ENCODE data around the gene CASP14. TPM values are rescaled to one million over a fixed set of nuclear protein-coding genes. Genes with fewer than 3 reads are reported as not detected.

CASP14 gene
- total and polyA plus RNA-seq, 9 of the 15 experiments (the other 6 are each of a cell fraction or from before 2014, with no cell fraction given): not detected

GRCh38 chr19:15008308-15008707 is 41.0 kb upstream of the CASP14 start:
- POLR2A ChIA-PET: no interaction called here
- intact Hi-C loops (cut with micrococcal nuclease) (no loop called here), in situ Hi-C loops (cut with MboI) (no loop called here)
- no peak for DNase-seq (ENCODE audit: extremely low read depth in 1 of 4, low spot score in 3 of 4)
- no peak overlapping the region for H3K27ac ChIP-seq (ENCODE audit: extremely low read depth, low read depth, low read length)
- ATAC-seq: no peak
- no peak for FAIRE-seq
- H3K27me3 ChIP-seq (ENCODE audit: control insufficient read depth in 2 of 2, insufficient read depth in 2 of 2, low read length in 2 of 2): no peaks in the 10 kb centered on the region; a peak in 1 of 5 replicates
- no TSS peak for BruUV-seq (replicated peaks)
- TF ChIP-seq POLR3G (IDR thresholded peaks at IDR 0.05; ENCODE audit: extremely low read depth, insufficient read length, insufficient replicate concordance) (no peak), CBX5 (IDR thresholded peaks at IDR 0.05; ENCODE audit: borderline replicate concordance, low read depth) (no peak), ETS1 (conservative IDR thresholded peaks at IDR 0.05; ENCODE audit: control insufficient read depth, low read depth, low read length) (no peak), MITF (IDR thresholded peaks at IDR 0.05) (no peak), ZC3H8 (IDR thresholded peaks at IDR 0.05) (no peak), THRA (IDR thresholded peaks at IDR 0.05) (no peak), CCAR2 (IDR thresholded peaks at IDR 0.05; ENCODE audit: low read depth, low read length) (no peak)
- TF ChIP-seq, protein P1, sequence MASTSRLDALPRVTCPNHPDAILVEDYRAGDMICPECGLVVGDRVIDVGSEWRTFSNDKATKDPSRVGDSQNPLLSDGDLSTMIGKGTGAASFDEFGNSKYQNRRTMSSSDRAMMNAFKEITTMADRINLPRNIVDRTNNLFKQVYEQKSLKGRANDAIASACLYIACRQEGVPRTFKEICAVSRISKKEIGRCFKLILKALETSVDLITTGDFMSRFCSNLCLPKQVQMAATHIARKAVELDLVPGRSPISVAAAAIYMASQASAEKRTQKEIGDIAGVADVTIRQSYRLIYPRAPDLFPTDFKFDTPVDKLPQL (IDR thresholded peaks at IDR 0.05; ENCODE audit: extremely low read depth, insufficient read length): no peak
- TF ChIP-seq, protein P2, sequence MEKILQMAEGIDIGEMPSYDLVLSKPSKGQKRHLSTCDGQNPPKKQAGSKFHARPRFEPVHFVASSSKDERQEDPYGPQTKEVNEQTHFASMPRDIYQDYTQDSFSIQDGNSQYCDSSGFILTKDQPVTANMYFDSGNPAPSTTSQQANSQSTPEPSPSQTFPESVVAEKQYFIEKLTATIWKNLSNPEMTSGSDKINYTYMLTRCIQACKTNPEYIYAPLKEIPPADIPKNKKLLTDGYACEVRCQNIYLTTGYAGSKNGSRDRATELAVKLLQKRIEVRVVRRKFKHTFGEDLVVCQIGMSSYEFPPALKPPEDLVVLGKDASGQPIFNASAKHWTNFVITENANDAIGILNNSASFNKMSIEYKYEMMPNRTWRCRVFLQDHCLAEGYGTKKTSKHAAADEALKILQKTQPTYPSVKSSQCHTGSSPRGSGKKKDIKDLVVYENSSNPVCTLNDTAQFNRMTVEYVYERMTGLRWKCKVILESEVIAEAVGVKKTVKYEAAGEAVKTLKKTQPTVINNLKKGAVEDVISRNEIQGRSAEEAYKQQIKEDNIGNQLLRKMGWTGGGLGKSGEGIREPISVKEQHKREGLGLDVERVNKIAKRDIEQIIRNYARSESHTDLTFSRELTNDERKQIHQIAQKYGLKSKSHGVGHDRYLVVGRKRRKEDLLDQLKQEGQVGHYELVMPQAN (IDR thresholded peaks at IDR 0.05; ENCODE audit: borderline replicate concordance): no peak
- no peaks in the 10 kb centered on the region for H3K79me2 ChIP-seq (ENCODE audit: control insufficient read depth, insufficient read depth, low read length)
- H3K36me3 ChIP-seq (ENCODE audit: control insufficient read depth, insufficient read depth, low read length): no peaks in the 10 kb centered on the region
- H3K9me1 ChIP-seq (ENCODE audit: control insufficient read depth, insufficient read depth, low read length): no peaks in the 10 kb centered on the region
- H2AFZ ChIP-seq (ENCODE audit: low read depth, low read length): no peak overlapping the region
- H3K4me1 ChIP-seq (replicated peaks in 1 of 2; ENCODE audit: control insufficient read depth in 2 of 2, insufficient read depth in 2 of 2, low read length in 2 of 2): peaks cover 0 to 7% of the 10 kb centered on the region in 2 experiments; a peak in 1 of 5 replicates
- no peak overlapping the region for H3K4me3 ChIP-seq
- no peak overlapping the region for H3K4me2 ChIP-seq (ENCODE audit: insufficient read depth, low read length)
- no peak overlapping the region for H3K9ac ChIP-seq (ENCODE audit: insufficient read depth in 1 of 2, low read depth in 2 of 2, low read length in 2 of 2)
- H4K20me1 ChIP-seq (replicated peaks; ENCODE audit: control insufficient read depth, insufficient read depth, low read length): no peaks in the 10 kb centered on the region
- no peaks in the 10 kb centered on the region for H3K9me3 ChIP-seq (replicated peaks; ENCODE audit: control insufficient read depth, insufficient read depth, low read depth, low read length)
- CTCF ChIA-PET (ENCODE audit: low intra/inter-chr PET ratio): no interaction called here

All from K562 (cell line).